ENCODE results near the gene OLFM2. TPM values are rescaled to one million over a fixed set of nuclear protein-coding genes. Genes with fewer than 3 reads are reported as not detected.
"Not testable (repeated sequence)": the region's sequence is repeated elsewhere in the genome, so short reads cannot be mapped to it uniquely, and the experiment has no call there.

OLFM2 gene
- total RNA-seq, 1 donor from 2014 or later, result 8.5 TPM

DNA sequence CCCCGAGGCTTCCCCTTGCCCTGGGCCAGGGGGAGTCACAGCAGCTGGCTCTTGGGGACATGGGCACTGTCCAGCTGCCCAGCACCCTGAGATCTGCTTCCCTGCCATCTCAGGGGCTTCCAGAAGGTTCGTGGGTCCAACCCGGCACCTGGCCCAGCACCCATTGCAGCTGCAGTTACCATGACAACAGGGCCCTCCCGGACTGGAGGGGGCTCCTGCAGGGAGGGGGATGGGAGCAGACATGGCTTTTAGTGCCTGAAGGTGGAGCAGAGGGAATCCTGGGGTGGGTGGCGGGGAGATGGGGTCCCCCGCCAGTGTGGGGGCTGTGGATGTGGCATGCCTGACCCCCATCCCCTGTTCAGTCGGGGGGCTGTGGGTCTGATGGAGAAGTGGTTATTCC lies 86.5 kb downstream of the OLFM2 start:
- no peaks in the 10 kb centered on the region for H3K4me1 ChIP-seq
- H3K9me3 ChIP-seq, result no peaks in the 10 kb centered on the region
- peaks cover 53% of the 10 kb centered on the region for H3K36me3 ChIP-seq
- H3K27ac ChIP-seq, result no peak overlapping the region
- intact Hi-C loops (cut with DNase I), result no loop called here
- no peak for ATAC-seq
- no peak for DNase-seq
- TF ChIP-seq, protein P1, sequence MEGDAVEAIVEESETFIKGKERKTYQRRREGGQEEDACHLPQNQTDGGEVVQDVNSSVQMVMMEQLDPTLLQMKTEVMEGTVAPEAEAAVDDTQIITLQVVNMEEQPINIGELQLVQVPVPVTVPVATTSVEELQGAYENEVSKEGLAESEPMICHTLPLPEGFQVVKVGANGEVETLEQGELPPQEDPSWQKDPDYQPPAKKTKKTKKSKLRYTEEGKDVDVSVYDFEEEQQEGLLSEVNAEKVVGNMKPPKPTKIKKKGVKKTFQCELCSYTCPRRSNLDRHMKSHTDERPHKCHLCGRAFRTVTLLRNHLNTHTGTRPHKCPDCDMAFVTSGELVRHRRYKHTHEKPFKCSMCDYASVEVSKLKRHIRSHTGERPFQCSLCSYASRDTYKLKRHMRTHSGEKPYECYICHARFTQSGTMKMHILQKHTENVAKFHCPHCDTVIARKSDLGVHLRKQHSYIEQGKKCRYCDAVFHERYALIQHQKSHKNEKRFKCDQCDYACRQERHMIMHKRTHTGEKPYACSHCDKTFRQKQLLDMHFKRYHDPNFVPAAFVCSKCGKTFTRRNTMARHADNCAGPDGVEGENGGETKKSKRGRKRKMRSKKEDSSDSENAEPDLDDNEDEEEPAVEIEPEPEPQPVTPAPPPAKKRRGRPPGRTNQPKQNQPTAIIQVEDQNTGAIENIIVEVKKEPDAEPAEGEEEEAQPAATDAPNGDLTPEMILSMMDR (IDR thresholded peaks at IDR 0.05), result no peak
- no peak overlapping the region for H3K4me3 ChIP-seq
- H3K27me3 ChIP-seq (ENCODE audit: low read depth), result no peaks in the 10 kb centered on the region

GRCh38 chr19:9848762-9849161 lies 87.6 kb downstream of the OLFM2 start:
- DNase-seq, result no peak

GRCh38 chr19:9848060-9848459 lies 88.3 kb downstream of the OLFM2 start:
- no peaks in the 10 kb centered on the region for H3K27me3 ChIP-seq (ENCODE audit: low read depth)
- ATAC-seq (no peak), DNase-seq (no peak)
- intact Hi-C loops (cut with DNase I), result no loop called here
- no peak overlapping the region for H3K4me3 ChIP-seq
- H3K4me1 ChIP-seq, result no peaks in the 10 kb centered on the region
- no peaks in the 10 kb centered on the region for H3K9me3 ChIP-seq
- TF ChIP-seq, protein P1 (IDR thresholded peaks at IDR 0.05), result peak; percentile 30
- H3K36me3 ChIP-seq, result peaks cover 65% of the 10 kb centered on the region
- no peak overlapping the region for H3K27ac ChIP-seq

More at GRCh38 chr19:9848762-9849161, 87.6 kb downstream of the OLFM2 start:
- no peak overlapping the region for H3K27ac ChIP-seq
- TF ChIP-seq, protein P1 (IDR thresholded peaks at IDR 0.05), result no peak
- intact Hi-C loops (cut with DNase I), result no loop called here
- H3K4me3 ChIP-seq, result no peak overlapping the region
- H3K4me1 ChIP-seq, result no peaks in the 10 kb centered on the region
- ATAC-seq, result no peak
- H3K27me3 ChIP-seq (ENCODE audit: low read depth), result no peaks in the 10 kb centered on the region
- H3K36me3 ChIP-seq, result peaks cover 63% of the 10 kb centered on the region
- H3K9me3 ChIP-seq, result no peaks in the 10 kb centered on the region

DNA sequence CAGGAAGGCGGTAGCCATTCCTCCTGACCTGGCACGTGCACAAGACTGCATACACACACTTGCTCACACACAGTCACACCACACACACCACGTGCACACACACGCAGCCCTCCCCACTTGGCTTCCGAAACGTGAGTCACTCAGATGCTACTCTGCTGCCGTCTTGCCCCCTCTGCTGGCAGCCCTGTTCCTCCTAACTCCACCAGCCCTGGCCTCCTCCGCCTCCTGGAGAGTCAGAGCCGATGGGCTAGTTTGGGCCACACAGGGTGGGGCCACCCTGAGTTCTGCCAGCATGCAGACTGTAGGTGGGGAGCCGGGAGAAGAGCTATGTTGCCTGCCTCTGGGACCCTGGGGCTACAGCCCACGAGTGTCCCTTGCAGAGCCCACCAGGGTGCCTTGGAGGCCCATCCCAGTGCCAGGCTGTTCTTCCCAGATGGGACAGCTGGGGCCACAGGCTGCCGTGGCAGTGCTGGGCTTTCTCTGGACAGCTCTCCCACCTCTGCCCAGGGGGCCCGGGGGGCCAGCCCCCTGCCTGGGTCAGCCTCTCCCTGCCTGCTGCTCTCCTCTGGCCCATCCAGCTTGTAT lies 89.1 kb downstream of the OLFM2 start:
- H3K27ac ChIP-seq, result no peak overlapping the region
- TF ChIP-seq, protein P1 (IDR thresholded peaks at IDR 0.05), result peak; percentile 21
- H3K4me3 ChIP-seq, result no peak overlapping the region
- H3K27me3 ChIP-seq (ENCODE audit: low read depth), result no peaks in the 10 kb centered on the region
- ATAC-seq (peak; percentile 20 to 28), DNase-seq (no peak)
- H3K36me3 ChIP-seq, result peaks cover 73% of the 10 kb centered on the region
- no peaks in the 10 kb centered on the region for H3K9me3 ChIP-seq
- intact Hi-C loops (cut with DNase I), result no loop called here
- H3K4me1 ChIP-seq, result no peaks in the 10 kb centered on the region

- peaks cover 98% of the 10 kb centered on the region for H3K36me3 ChIP-seq
- DNase-seq; intact Hi-C loops (cut with DNase I); H3K4me1 ChIP-seq; H3K9me3 ChIP-seq; H3K27ac ChIP-seq; H3K4me3 ChIP-seq; ATAC-seq; H3K27me3 ChIP-seq (ENCODE audit: low read depth): not testable (repeated sequence)
These were observed 92.6 kb downstream of the OLFM2 start for GRCh38 chr19:9843626-9844273.

All from lower lobe of right lung (tissue), 2 donors.